Endothelial cell of umbilical vein (primary cell): ENCODE measurements around the gene CALY. TPM values are rescaled to one million over a fixed set of nuclear protein-coding genes. Genes with fewer than 3 reads are reported as not detected.

ENCODE experiments used
- BruUV-seq: library from RNA; stranded (reverse); fragments of 400-500 nt; replicated peaks from 2 replicates; lab custom pipeline; 2021; lab: Mats Ljungman, UMichigan
- CTCF ChIA-PET: fragments of 300-600, 350-600 bp; sonication (Branson Sonifier 250); formaldehyde crosslinking; loops from one replicate; lab custom pipeline; 2021; ENCODE audit warnings: antibody characterized with exemption, inconsistent platforms; lab: Charles Lee
- POLR2A ChIA-PET: fragments of 300-600, 350-600 bp; sonication (Branson Sonifier 250); formaldehyde crosslinking; loops from one replicate; lab custom pipeline; 2021; ENCODE audit warnings: antibody characterized with exemption, inconsistent platforms; lab: Charles Lee
- DNase-seq: peaks from one replicate; pipeline ENCODE4 v3.0.0-alpha.2; 2011; ENCODE audit warnings: low read depth, low spot score
- FAIRE-seq: peaks from 2 replicates; lab custom pipeline; 2011; peaks lifted over from hg19 to GRCh38; lab: Jason Lieb, UNC
- H2AFZ ChIP-seq: 2 replicates; pipeline ENCODE4 v1.6.0; 2012; ENCODE audit warnings: low read depth, low read length, control low read depth, inconsistent platforms
- H3K27ac ChIP-seq: 2 replicates; pipeline ENCODE4 v1.5.1; 2011; ENCODE audit warnings: low read depth, mild to moderate bottlenecking, control low read depth, low read length, moderate library complexity; ENCODE audit not compliant: insufficient read depth
- H3K27me3 ChIP-seq, 2 experiments: 2 replicates each; pipeline versions ENCODE4 v1.6.0 to v1.6.1; 2011; ENCODE audit warnings: low read length in 2 of 2, mixed read lengths in 1 of 2; ENCODE audit not compliant: control insufficient read depth in 2 of 2, insufficient read depth in 2 of 2
- H3K36me3 ChIP-seq, 2 experiments: 2 replicates in 1 of 2; 3 replicates in 1 of 2; pipeline ENCODE4 v1.5.1; 2011; ENCODE audit warnings: low read length in 2 of 2, mild to moderate bottlenecking in 1 of 2, moderate library complexity in 1 of 2; ENCODE audit not compliant: control insufficient read depth in 2 of 2, insufficient read depth in 2 of 2; ENCODE audit errors: extremely low read depth in 1 of 2
- H3K4me1 ChIP-seq: 3 replicates; pipeline ENCODE4 v1.5.1; 2011; ENCODE audit warnings: mild to moderate bottlenecking, low read length; ENCODE audit not compliant: control insufficient read depth, insufficient read depth; ENCODE audit errors: extremely low read depth
- H3K4me2 ChIP-seq: 2 replicates; pipeline ENCODE4 v1.6.1; 2011; ENCODE audit warnings: low read length, control low read depth, mixed read lengths; ENCODE audit not compliant: insufficient read depth
- H3K4me3 ChIP-seq, 3 experiments: fragments of 200-600 bp in 1 of 3; sonication (generic), shearing (Covaris generic) in 1 of 3; replicated peaks in 1 of 3; 2 replicates each; pipeline ENCODE4 v1.5.1; 2011 to 2016; ENCODE audit warnings: control low read depth in 3 of 3, low read length in 3 of 3, mild to moderate bottlenecking in 2 of 3, inconsistent platforms in 1 of 3, low read depth in 1 of 3, moderate library complexity in 1 of 3; ENCODE audit not compliant: insufficient read depth in 1 of 3
- H3K79me2 ChIP-seq: 2 replicates; pipeline ENCODE4 v1.6.0; 2012; ENCODE audit warnings: low read length, inconsistent platforms; ENCODE audit not compliant: control insufficient read depth, insufficient read depth
- H3K9ac ChIP-seq: replicated peaks from 2 replicates; pipeline ENCODE3; 2011; ENCODE audit warnings: low read length, control low read depth; ENCODE audit not compliant: insufficient read depth; ENCODE audit errors: extremely low read depth
- H3K9me1 ChIP-seq: replicated peaks from 3 replicates; pipeline ENCODE4 v1.6.0; 2011; ENCODE audit warnings: mild to moderate bottlenecking, low read length; ENCODE audit not compliant: control insufficient read depth, insufficient read depth; ENCODE audit errors: extremely low read depth
- H3K9me3 ChIP-seq: replicated peaks from 2 replicates; pipeline ENCODE4 v1.5.1; 2012; ENCODE audit warnings: low read length, inconsistent platforms; ENCODE audit not compliant: control insufficient read depth, insufficient read depth
- H4K20me1 ChIP-seq: replicated peaks from 2 replicates; pipeline ENCODE3; 2011; ENCODE audit warnings: mild to moderate bottlenecking, low read length; ENCODE audit not compliant: control insufficient read depth, insufficient read depth; ENCODE audit errors: extremely low read depth
- CTCF ChIP-seq, 2 donors: IDR thresholded peaks; 1 replicate in 1 of 2; 2 replicates in 1 of 2; pipeline ENCODE4 v1.5.1; 2011; ENCODE audit warnings: low read length in 2 of 2, mild to moderate bottlenecking in 2 of 2, moderate library complexity in 2 of 2, control low read depth in 1 of 2, inconsistent platforms in 1 of 2, low read depth in 1 of 2; ENCODE audit not compliant: insufficient read depth in 1 of 2; ENCODE audit errors: extremely low read depth in 1 of 2
- EZH2 ChIP-seq: IDR thresholded peaks from 2 replicates; pipeline ENCODE4 v1.6.1; 2012; ENCODE audit warnings: borderline replicate concordance, low read depth, mild to moderate bottlenecking, moderate library complexity, low read length, inconsistent platforms; ENCODE audit not compliant: severe bottlenecking
- FOS ChIP-seq: IDR thresholded peaks from 2 replicates; pipeline ENCODE4 v1.6.1; 2011; ENCODE audit warnings: mild to moderate bottlenecking, low read length, moderate library complexity, borderline replicate concordance; ENCODE audit not compliant: insufficient read depth
- GATA2 ChIP-seq: IDR thresholded peaks from 2 replicates; pipeline ENCODE4 v1.7.0; 2011; ENCODE audit warnings: low read depth, mild to moderate bottlenecking, moderate library complexity, mixed read lengths, low read length; ENCODE audit not compliant: insufficient read length, insufficient read depth
- JUN ChIP-seq: IDR thresholded peaks from 2 replicates; pipeline ENCODE4 v1.6.1; 2011; ENCODE audit warnings: borderline replicate concordance, low read depth; ENCODE audit not compliant: insufficient read length, insufficient read depth
- MAX ChIP-seq: IDR thresholded peaks from 2 replicates; pipeline ENCODE4 v1.6.1; 2011; ENCODE audit not compliant: insufficient read depth, insufficient read length
- MYC ChIP-seq: IDR thresholded peaks from one replicate; pipeline ENCODE4 v1.6.1; 2011; ENCODE audit warnings: mild to moderate bottlenecking, low read depth, low read length
- POLR2A ChIP-seq: IDR thresholded peaks from 2 replicates; pipeline ENCODE4 v1.6.1; 2012; ENCODE audit warnings: low read depth, mild to moderate bottlenecking, control low read depth, low read length
- POLR2AphosphoS5 ChIP-seq: IDR thresholded peaks from 2 replicates; pipeline ENCODE4 v1.6.1; 2012; ENCODE audit warnings: low read depth, mild to moderate bottlenecking, control low read depth, low read length, moderate library complexity; ENCODE audit not compliant: insufficient read depth
- dilution Hi-C: fragments of 300-500 bp; cut with MboI; formaldehyde crosslinking; loops from one replicate; pipeline ENCODE4 v1.15.0; 2019; ENCODE audit warnings: low sequenced_read_pairs; ENCODE audit not compliant: extremely low pct_ligation_motif_present
- intact Hi-C: fragments of 100-400 bp; cut with micrococcal nuclease; formaldehyde crosslinking; loops from one replicate; pipeline ENCODE4 v1.10.0; 2022
- polyA plus RNA-seq, 4 experiments: library from polyadenylated mRNA; depleted of rRNA in 3 of 4; stranded (reverse) in 3 of 4; unstranded in 1 of 4; fragments of >200 nt; gene quantifications; 2 replicates each; pipeline versions ENCODE4 v1.2.1 to v1.2.3, GENCODE V29; 2011 to 2012; ENCODE audit warnings: missing spikeins in 1 of 4
- total RNA-seq: library from RNA; stranded (reverse); gene quantifications from 2 replicates; pipeline ENCODE4 v1.2.3, GENCODE V29; 2021

CALY gene
- total and polyA plus RNA-seq, 2 donors (not counting 3 experiments of a cell fraction or from before 2014, with no cell fraction given), result not detected

DNA sequence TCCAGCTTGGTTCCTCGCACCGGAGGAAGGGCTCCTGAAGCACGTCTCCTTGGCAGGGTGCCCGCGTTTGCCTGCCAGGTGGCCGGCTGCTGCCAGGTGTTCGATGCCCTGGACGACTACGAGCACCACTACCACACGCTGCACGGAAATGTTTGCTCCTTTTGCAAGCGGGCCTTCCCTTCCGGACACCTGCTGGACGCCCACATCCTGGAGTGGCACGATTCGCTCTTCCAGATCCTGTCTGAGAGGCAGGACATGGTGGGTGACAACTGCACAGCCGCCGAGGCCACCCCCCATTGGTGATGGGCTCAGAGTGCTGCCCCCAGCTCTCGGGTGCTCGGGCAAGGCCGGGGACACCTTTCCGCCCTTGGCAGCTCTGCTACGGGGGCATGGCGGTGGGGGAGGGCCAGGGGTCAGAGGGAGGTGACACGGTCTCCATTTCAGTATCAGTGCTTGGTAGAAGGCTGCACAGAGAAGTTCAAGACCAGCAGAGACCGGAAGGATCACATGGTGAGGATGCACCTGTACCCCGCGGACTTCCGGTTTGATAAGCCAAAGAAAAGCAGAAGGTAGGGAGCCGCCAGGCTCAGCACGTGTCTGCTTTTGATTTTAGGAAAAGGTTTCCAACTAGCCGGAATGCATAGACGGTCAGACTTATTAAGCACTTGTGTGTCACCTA lies 26.8 kb downstream of the CALY start:
- H3K79me2 ChIP-seq, result peaks cover 26% of the 10 kb centered on the region
- H3K9me3 ChIP-seq, result no peaks in the 10 kb centered on the region
- intact Hi-C loops (loop anchor here (1.0 to 10.0 kb wide), 4 partner anchors 14 to 645 kb away; partner anchors contain the start of genes ECHS1 and MTG1), dilution Hi-C loops (no loop called here)
- H3K9ac ChIP-seq, result no peak overlapping the region
- DNase-seq (no peak), FAIRE-seq (no peak)
- no peak overlapping the region for H3K4me3 ChIP-seq
- H3K27ac ChIP-seq, result no peak overlapping the region
- H3K27me3 ChIP-seq, result no peaks in the 10 kb centered on the region
- no peak overlapping the region for H2AFZ ChIP-seq
- peaks cover 3 to 5% of the 10 kb centered on the region in 2 experiments for H3K36me3 ChIP-seq
- no peak overlapping the region for H3K4me2 ChIP-seq
- H3K4me1 ChIP-seq, result peaks cover 7% of the 10 kb centered on the region
- BruUV-seq, result TSS peak; percentile 23
- ChIA-PET CTCF (interaction anchor here (1.3 kb wide), 1 partner anchor 20 kb away, joined by 4 read pairs; no protein-coding TSS in a partner anchor), POLR2A (no interaction called here)
- H4K20me1 ChIP-seq, result no peaks in the 10 kb centered on the region
- H3K9me1 ChIP-seq, result no peaks in the 10 kb centered on the region
- TF ChIP-seq POLR2AphosphoS5, result no peak
- TF ChIP-seq MAX, result no peak
- TF ChIP-seq EZH2, result no peak
- no peak for TF ChIP-seq POLR2A
- no peak for TF ChIP-seq CTCF (IDR thresholded peaks at IDR 0.05; ENCODE audit: extremely low read depth in 1 of 2, insufficient read depth in 1 of 2, low read depth in 1 of 2, low read length in 2 of 2)
- no peak for TF ChIP-seq FOS
- no peak for TF ChIP-seq JUN
- no peak for TF ChIP-seq GATA2
- TF ChIP-seq MYC, result no peak
